Natural killer cell (primary cell): Measurements from ENCODE around the gene BCL2L15. TPM values are rescaled to one million over a fixed set of nuclear protein-coding genes. Genes with fewer than 3 reads are reported as not detected.

ENCODE experiments used
- ATAC-seq, 3 donors: fragments of 150-1000 bp in 2 of 3; fragments of 200-7000 bp in 1 of 3; cut with Tn5 transposase; 1 replicate in 1 of 3; 2 replicates in 2 of 3; pipeline ENCODE4 v1.10.0; 2021; ENCODE audit warnings: mild to moderate bottlenecking in 2 of 3, moderate library complexity in 2 of 3
- DNase-seq, 2 donors: peaks; one replicate each; pipeline versions ENCODE4 v3.0.0 to v3.0.0-alpha.2; 2013 to 2021; ENCODE audit warnings: mixed read lengths in 1 of 2
- H3K27ac ChIP-seq: one replicate; pipeline ENCODE4 v1.5.1; 2013; ENCODE audit warnings: mild to moderate bottlenecking, low read length
- H3K27me3 ChIP-seq: one replicate; pipeline ENCODE4 v1.6.1; 2013; ENCODE audit warnings: low read length; ENCODE audit not compliant: control insufficient read depth, insufficient read depth
- H3K36me3 ChIP-seq: one replicate; pipeline ENCODE4 v1.6.1; 2013; ENCODE audit warnings: low read length; ENCODE audit not compliant: control insufficient read depth, insufficient read depth
- H3K4me1 ChIP-seq: one replicate; pipeline ENCODE4 v1.6.1; 2013; ENCODE audit warnings: low read length; ENCODE audit not compliant: control insufficient read depth, insufficient read depth
- H3K4me3 ChIP-seq: one replicate; pipeline ENCODE4 v1.5.1; 2013; ENCODE audit warnings: low read length
- H3K9me3 ChIP-seq: one replicate; pipeline ENCODE4 v1.6.1; 2013; ENCODE audit warnings: low read length; ENCODE audit not compliant: control insufficient read depth, insufficient read depth
- H3K27ac Mint-ChIP-seq, 2 donors: one replicate each; pipeline ENCODE4 v1.8.0; 2022; ENCODE audit warnings: mild to moderate bottlenecking in 2 of 2, mixed read lengths in 2 of 2, moderate library complexity in 1 of 2
- H3K27me3 Mint-ChIP-seq, 2 donors: one replicate each; pipeline ENCODE4 v1.8.0; 2022; ENCODE audit warnings: low read depth in 2 of 2, mixed read lengths in 2 of 2
- H3K36me3 Mint-ChIP-seq: one replicate; pipeline ENCODE4 v1.8.0; 2022; ENCODE audit warnings: mixed read lengths
- H3K4me1 Mint-ChIP-seq, 2 donors: one replicate each; pipeline ENCODE4 v1.8.0; 2022; ENCODE audit warnings: mixed read lengths in 2 of 2
- H3K4me3 Mint-ChIP-seq: one replicate; pipeline ENCODE4 v1.8.0; 2022; ENCODE audit warnings: mild to moderate bottlenecking, moderate library complexity, mixed read lengths
- H3K9me3 Mint-ChIP-seq, 2 donors: one replicate each; pipeline ENCODE4 v1.8.0; 2022; ENCODE audit warnings: mixed read lengths in 2 of 2
- CTCF ChIP-seq: fragments of 200-600 bp; IDR thresholded peaks from one replicate; pipeline ENCODE4 v1.8.0; 2022; ENCODE audit warnings: antibody characterized with exemption
- WGBS: methylation state at CpG from one replicate; pipeline ENCODE4 v1.1.7; 2013; ENCODE audit warnings: missing lambda C conversion rate; ENCODE audit not compliant: insufficient coverage; 5-methylcytosine and 5-hydroxymethylcytosine counted together
- intact Hi-C: fragments of 100-400 bp; cut with micrococcal nuclease; formaldehyde crosslinking; loops from one replicate; pipeline ENCODE4 v1.14.2; 2022
- total RNA-seq, 4 donors: library from RNA; stranded (reverse); fragments of 120-200 nt in 1 of 4; gene quantifications; one replicate each; pipeline versions ENCODE4 v1.2.3 to v1.2.4, GENCODE V29; 2013 to 2022

The BCL2L15 gene
- total RNA-seq, 3 donors from 2014 or later (not counting 1 experiment from before 2014, with no cell fraction given): 0.88 to 2.1 (median 1.5) TPM

DNA sequence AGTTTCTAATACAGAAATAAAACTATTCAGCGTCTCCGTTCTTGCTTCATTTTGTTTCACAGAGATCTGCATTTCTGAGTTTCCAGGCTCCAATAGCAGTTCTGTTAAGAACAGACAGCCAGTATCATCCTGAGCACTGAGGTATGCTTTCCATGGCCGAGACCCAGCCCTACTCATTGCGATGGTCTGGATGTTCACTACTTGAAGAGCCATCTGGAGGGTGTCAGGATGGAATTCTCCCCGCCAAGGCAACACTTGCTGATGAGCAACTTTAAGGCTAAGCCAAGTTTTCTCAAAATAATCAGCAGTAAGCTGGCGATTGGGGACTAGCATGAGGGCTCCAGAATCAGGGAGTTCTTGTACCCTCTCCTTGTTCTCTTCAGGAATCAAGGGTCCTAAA, 7.7 kb upstream of the BCL2L15 start:
- no peaks in the 10 kb centered on the region for H3K27me3 ChIP-seq
- no peaks in the 10 kb centered on the region for H3K4me1 ChIP-seq
- Mint-ChIP-seq H3K27me3 (no peaks in the 10 kb centered on the region), H3K27ac (peak overlapping the region; percentile 67 to 68), H3K9me3 (no peaks in the 10 kb centered on the region), H3K36me3 (peaks cover 47% of the 10 kb centered on the region), H3K4me1 (peaks cover 41 to 42% of the 10 kb centered on the region in 2 donors), H3K4me3 (no peak overlapping the region)
- DNase-seq: no peak
- H3K36me3 ChIP-seq: peaks cover 63% of the 10 kb centered on the region
- 96% methylated on average over 6 of the region's 6 CpGs for WGBS
- intact Hi-C loops: no loop called here
- no peak overlapping the region for H3K4me3 ChIP-seq
- ATAC-seq: no peak
- H3K27ac ChIP-seq: no peak overlapping the region
- no peak for TF ChIP-seq CTCF
- H3K9me3 ChIP-seq: no peaks in the 10 kb centered on the region

GRCh38 chr1:113893267-113893666, 5.9 kb upstream of the BCL2L15 start:
- Mint-ChIP-seq H3K4me3 (no peak overlapping the region), H3K27me3 (no peaks in the 10 kb centered on the region), H3K9me3 (no peaks in the 10 kb centered on the region), H3K27ac (peak overlapping the region; percentile 67 to 68), H3K36me3 (peaks cover 28% of the 10 kb centered on the region), H3K4me1 (peaks cover 25 to 32% of the 10 kb centered on the region in 2 donors)
- intact Hi-C loops: no loop called here
- DNase-seq: no peak
- 97% methylated on average over 3 of the region's 3 CpGs for WGBS
- Histone ChIP-seq H3K27ac (no peak overlapping the region), H3K4me1 (no peaks in the 10 kb centered on the region), H3K27me3 (no peaks in the 10 kb centered on the region), H3K9me3 (no peaks in the 10 kb centered on the region), H3K4me3 (no peak overlapping the region), H3K36me3 (peaks cover 46% of the 10 kb centered on the region)
- no peak for TF ChIP-seq CTCF
- ATAC-seq: no peak

- Histone ChIP-seq H3K9me3 (no peaks in the 10 kb centered on the region), H3K36me3 (peaks cover 33% of the 10 kb centered on the region), H3K27ac (no peak overlapping the region), H3K4me3 (no peak overlapping the region), H3K4me1 (no peaks in the 10 kb centered on the region), H3K27me3 (no peaks in the 10 kb centered on the region)
- H3K9me3 Mint-ChIP-seq: no peaks in the 10 kb centered on the region
- peaks cover 13 to 26% of the 10 kb centered on the region in 2 donors for H3K4me1 Mint-ChIP-seq
- no peak overlapping the region for H3K4me3 Mint-ChIP-seq
- no peak for TF ChIP-seq CTCF
- ATAC-seq (no peak), DNase-seq (no peak)
- H3K27ac Mint-ChIP-seq: peak overlapping the region in 1 of 2 donors; percentile 16
- peaks cover 19% of the 10 kb centered on the region for H3K36me3 Mint-ChIP-seq
- intact Hi-C loops: no loop called here
- no peaks in the 10 kb centered on the region for H3K27me3 Mint-ChIP-seq
- WGBS: 96% methylated on average over 11 of the region's 11 CpGs
These were observed 4.3 kb upstream of the BCL2L15 start for GRCh38 chr1:113891631-113892220.

DNA sequence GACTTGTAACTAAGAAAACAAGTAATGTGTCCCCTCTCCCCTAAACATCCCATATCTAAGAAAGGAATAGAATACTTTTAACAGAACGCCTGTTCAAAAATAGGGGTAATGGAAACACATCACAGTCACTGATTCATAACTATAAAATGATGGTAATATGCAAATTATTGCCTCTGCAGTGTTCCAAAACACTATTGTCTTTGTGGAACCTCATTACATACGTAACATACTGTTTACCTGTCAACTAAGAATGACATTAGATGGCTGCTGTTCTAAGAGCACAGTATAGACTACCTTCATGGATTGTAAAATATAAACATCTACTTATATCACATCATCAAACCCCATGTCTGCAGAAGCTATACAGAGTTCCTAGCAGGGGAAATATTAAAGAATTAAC, 3.4 kb upstream of the BCL2L15 start:
- H3K9me3 Mint-ChIP-seq: no peaks in the 10 kb centered on the region
- H3K27ac Mint-ChIP-seq: peak overlapping the region; percentile 43 to 71
- Histone ChIP-seq H3K36me3 (peaks cover 25% of the 10 kb centered on the region), H3K9me3 (no peaks in the 10 kb centered on the region), H3K27ac (no peak overlapping the region), H3K27me3 (no peaks in the 10 kb centered on the region), H3K4me3 (no peak overlapping the region), H3K4me1 (no peaks in the 10 kb centered on the region)
- no peak for TF ChIP-seq CTCF
- H3K4me1 Mint-ChIP-seq: peaks cover 13 to 26% of the 10 kb centered on the region in 2 donors
- DNase-seq (no peak), ATAC-seq (no peak)
- H3K4me3 Mint-ChIP-seq: no peak overlapping the region
- no peaks in the 10 kb centered on the region for H3K27me3 Mint-ChIP-seq
- intact Hi-C loops: no loop called here
- H3K36me3 Mint-ChIP-seq: peaks cover 16% of the 10 kb centered on the region
- WGBS: no CpG with 5 or more reads among the region's 2 CpGs
